GM10266 (cell line): ENCODE data around the gene PPHLN1.
A peak's percentile ranks its signal among the peaks of the same experiment; 100 is the strongest.

Source experiments
- DNase-seq: peaks from one replicate; pipeline ENCODE4 v3.0.0; 2012; ENCODE audit errors: extremely low spot score
- TF ChIP-seq, protein P1 (sequence below): IDR thresholded peaks from 2 replicates; pipeline ENCODE4 v1.5.1; 2012; ENCODE audit warnings: mild to moderate bottlenecking, low read depth; ENCODE audit not compliant: control insufficient read depth, insufficient read depth; ENCODE audit errors: missing control alignments

Gene PPHLN1

DNA sequence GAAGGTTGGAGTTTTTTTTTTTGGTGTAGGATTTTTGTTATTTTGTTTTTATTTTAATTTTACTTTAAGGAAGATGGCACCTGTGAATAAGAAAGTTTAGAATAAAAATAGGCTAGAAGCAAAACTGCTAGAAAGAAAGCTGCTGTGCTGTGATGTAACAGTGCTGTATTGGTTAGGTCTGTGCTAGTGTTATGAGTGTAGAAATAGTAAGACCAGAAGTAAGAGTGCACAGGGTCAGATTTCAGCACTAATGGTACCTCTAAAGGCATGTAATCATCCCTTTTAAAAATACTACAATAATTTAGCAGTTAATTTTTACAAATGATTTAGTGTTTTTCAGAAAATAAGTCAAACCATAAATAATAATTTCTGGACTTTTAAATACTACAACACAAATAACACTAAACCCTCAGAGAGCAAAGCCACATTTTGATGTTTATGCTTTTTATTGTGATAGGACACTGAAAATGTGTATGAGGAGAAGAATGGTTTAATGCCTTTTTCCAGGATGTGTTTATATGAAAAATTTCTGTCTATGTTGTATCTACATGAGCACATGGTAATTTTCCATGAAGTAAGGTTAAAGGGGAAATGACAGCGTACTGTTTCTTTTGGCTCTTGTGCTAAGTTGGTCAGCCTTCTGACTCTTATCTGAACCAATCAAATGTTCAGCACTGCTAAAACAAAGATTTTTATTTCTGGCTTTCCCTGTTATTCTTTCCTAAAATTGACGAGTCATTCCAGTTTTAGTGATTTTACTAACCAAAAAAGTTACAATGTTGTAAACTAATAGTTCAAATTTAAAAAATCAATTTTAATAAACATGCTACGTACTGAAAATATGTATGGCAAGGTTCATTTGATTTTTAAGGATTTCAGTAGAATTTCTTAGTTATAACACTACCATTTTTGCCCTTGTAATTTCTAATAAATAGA is 96.1 kb downstream of the PPHLN1 start:
- TF ChIP-seq, protein P1, sequence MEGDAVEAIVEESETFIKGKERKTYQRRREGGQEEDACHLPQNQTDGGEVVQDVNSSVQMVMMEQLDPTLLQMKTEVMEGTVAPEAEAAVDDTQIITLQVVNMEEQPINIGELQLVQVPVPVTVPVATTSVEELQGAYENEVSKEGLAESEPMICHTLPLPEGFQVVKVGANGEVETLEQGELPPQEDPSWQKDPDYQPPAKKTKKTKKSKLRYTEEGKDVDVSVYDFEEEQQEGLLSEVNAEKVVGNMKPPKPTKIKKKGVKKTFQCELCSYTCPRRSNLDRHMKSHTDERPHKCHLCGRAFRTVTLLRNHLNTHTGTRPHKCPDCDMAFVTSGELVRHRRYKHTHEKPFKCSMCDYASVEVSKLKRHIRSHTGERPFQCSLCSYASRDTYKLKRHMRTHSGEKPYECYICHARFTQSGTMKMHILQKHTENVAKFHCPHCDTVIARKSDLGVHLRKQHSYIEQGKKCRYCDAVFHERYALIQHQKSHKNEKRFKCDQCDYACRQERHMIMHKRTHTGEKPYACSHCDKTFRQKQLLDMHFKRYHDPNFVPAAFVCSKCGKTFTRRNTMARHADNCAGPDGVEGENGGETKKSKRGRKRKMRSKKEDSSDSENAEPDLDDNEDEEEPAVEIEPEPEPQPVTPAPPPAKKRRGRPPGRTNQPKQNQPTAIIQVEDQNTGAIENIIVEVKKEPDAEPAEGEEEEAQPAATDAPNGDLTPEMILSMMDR: no peak
- DNase-seq: peak; percentile 51

DNA sequence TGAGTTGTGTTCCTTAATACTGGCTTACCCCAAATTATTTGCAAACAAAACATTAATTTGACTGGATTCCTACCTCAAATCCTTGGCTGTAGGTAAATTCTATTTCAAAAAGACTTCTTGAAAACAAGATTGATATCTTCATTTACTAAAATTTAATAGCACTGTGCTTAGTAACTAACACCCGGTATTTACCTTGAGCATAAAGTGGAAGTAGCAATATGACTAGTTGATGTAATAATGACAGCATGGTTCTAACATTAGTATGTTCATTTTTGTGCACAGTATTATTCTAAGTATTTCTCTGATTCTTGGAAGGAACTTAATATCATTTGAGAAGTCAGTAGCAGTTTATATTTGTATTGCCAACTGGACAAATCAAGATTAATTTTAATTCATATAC is 96.8 kb downstream of the PPHLN1 start:
- TF ChIP-seq, protein P1: no peak
- DNase-seq: peak; percentile 13

DNA sequence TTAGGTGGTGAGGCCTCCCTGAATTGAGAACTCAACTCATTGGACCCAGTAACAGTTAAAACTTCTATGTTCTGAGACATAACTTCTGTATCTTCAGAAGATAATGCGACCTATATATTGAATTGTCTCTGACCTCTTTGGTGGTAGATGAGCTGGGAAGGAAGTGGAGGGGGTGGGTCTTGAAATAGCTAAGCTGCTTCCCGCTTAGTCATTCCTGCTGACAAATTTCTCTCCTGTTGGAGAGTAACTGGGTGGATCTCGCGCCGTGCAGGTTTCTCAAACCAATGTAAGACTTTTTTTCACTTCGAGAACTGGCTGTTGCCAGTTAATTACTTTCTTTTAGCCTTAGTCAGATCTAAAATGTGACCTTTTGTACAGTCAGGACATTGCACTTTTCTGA is 100.8 kb downstream of the PPHLN1 start:
- TF ChIP-seq, protein P1: no peak
- no peak for DNase-seq

DNA sequence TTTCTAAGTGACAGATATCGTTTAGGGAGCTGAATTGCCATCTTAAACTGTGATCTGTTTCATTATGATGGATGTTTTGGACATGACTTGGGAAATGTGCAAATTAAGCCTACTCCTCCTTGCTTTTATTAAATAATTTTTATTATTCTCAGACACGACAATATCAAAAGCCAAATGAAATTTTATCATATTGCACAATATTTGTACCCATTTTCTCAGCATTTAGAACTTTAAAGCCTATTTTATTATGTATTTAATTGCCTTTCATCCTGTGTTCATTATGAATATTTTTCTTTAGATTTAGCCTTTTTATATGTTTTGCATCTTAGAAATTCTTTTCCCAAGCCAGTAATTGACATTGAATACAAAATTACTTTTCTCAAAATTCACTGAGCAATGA is 102.9 kb downstream of the PPHLN1 start:
- TF ChIP-seq, protein P1: no peak

DNA sequence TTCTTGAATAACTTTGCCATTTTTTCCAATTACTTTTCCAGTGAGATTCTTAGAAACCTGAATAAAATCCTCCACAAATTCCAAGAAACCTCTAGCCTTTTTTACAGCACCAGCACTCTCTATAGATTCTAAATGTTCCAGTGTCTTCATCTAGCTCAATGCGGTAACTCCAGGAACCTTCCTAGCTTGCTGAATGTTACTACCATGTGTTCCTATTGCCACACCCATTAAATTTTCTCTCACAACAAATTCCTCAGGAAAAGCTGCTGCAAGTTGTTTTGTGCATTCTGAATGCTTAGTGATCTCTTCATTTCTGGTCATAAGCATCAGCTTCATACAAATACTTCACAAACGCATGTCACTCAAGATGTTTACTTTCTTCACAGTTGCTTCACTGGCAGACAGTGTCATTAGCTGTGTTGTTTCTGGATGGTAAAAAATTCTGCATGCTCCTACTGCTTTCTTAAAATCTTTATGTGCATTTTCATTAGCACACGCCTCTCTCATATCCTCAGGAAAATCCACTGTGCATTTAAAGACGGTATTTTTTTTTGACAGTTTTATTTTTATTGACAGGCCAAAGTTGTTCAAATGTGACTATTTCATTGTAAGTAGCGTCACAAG is 106.7 kb downstream of the PPHLN1 start:
- TF ChIP-seq, protein P1: no peak

More for the DNA sequence above, 102.9 kb downstream of the PPHLN1 start:
- no peak for DNase-seq

DNA sequence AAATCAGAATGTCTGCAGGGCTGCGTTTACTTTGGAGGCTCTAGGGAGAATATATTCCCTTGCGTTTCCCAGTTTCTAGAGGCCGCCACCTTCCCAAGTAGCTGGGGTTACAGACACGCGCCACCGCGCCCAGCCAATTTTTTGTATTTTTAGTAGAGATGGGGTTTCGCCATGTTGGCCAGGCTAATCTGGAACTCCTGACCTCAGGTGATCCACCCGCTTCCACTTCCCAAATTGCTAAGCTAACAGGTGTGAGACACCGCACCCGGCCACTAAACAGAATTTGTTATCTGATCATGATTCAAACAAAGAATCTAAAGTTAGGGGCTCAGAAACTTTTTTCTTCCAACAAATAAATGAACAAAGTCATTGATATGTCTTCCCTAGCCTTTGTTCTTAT is 114.6 kb downstream of the PPHLN1 start:
- TF ChIP-seq, protein P1: no peak
- no peak for DNase-seq

More for the DNA sequence above, 106.7 kb downstream of the PPHLN1 start:
- DNase-seq: no peak

DNA sequence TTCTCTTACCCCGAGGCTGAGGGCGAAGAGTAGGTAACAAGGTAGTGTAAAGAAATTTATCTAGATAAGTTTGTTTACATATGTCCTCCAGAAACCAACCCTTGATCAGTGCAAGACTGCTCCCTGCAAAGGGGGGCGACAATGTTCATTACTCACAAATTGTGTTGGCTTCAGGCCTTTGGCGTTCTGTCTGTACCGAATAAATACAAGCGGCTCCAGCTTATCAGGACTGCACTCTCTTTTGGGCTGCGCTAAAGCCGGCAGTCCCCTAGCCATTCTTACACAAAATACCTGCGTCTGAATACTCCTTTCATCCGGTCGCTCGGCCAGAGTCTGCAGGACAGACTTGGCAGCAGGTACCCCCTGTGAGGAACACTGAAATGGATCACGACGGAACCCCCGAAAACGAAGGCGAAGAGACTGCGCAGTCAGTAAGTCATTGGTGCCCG is 116.4 kb downstream of the PPHLN1 start:
- no peak for DNase-seq
- TF ChIP-seq, protein P1: no peak
